Epidermal melanocyte (primary cell): Measurements from ENCODE around the gene DGKQ.
"Not testable (repeated sequence)": the region's sequence is repeated elsewhere in the genome, so short reads cannot be mapped to it uniquely, and the experiment has no call there.

Experiments used
- DNase-seq: peaks from one replicate; pipeline ENCODE4 v3.0.0; 2011; ENCODE audit warnings: low spot score; ENCODE audit not compliant: insufficient read length

DGKQ gene

DNA sequence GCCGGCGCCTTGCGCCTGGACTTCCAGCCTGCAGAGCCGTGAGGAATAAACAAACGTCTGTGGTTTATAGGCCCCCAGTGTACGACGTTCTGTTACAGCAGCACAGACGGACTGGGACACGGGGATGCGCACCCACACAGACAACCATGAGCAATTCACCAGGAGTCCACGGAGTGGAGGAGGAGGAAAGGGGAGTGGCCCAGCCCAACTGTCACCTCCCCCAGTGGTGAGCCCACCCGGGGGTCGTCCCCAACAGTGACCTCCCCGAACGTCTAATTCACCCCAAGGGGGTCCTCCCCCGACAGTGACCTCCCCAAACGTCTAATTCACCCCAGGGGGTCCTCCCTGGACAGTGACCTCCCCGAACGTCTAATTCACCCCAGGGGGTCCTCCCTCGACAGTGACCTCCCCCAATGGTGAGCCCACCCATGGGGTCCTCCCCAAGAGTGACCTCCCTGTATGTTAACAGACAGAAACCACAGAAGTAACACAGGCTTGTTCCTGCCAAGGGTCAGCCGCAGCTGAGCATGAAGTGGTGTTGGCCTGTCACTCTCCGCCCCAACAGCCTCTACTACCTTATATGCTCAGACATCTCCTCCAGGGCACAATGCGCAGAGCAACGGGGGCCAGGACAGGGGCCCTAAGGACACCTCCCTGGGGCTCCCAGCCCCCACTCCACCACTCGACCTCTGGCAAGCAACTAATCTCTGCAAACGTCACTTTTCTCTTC lies 47.4 kb downstream of the DGKQ start:
- DNase-seq: no peak

DNA sequence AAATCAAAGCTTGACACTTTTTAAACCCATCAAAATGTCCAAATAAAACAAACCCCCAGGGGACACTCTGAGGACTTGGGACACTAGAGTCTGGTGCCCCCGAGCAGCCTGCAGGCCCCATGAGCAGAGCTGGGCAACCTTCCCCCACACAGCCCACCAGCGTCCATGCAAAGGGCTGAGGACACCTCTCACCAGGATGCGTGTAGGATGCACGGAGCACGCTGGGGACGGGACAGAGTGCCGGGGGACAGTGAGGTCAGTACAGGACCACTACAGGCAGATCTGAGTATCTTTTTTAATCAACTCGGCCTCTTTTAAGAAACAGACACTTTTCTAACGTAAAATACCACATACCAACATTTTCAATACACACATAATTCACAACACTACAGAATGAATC lies 48.2 kb downstream of the DGKQ start:
- no peak for DNase-seq

DNA sequence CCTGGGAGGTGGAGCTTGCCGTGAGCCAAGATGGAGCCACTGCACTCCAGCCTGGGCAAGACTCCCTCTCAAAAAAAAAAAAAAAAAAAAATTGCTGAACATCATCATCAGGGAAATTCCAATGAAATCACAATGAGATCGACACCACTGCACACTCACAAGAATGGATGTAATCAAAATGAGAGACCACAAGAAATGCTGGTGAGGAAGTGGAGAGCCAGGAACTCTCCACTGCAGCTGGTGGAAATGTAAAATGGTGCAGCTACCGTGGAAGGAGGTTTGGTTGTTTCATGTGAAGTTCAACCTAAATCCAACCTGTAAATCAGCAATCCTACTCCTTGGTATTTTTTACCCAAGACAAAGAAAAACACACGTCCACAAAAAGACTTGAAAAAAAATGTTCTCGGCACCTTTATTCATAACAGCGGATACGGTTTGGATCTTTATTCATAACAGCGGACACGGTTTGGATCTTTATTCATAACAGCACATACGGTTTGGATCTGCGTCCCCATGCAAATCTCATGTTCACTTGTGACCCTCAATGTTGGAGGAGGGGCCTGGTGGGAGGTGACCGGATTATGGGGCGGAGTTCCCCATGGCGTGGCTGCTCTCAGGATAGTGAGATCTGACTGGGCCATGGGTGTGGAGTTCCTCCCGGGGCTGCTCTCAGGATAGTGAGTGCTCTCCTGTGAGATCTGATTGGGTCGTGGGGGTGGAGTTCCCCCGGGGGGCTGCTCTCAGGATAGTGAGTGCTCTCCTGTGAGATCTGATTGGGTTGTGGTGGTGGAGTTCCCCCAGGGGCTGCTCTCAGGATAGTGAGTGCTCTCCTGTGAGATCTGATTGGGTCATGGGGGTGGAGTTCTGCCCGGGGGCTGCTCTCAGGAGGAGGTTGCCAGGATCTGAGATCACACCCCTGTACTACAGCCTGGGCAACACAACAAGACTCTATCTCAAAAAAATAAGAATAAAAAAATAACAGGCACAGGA lies 49.0 kb downstream of the DGKQ start:
- DNase-seq: no peak

DNA sequence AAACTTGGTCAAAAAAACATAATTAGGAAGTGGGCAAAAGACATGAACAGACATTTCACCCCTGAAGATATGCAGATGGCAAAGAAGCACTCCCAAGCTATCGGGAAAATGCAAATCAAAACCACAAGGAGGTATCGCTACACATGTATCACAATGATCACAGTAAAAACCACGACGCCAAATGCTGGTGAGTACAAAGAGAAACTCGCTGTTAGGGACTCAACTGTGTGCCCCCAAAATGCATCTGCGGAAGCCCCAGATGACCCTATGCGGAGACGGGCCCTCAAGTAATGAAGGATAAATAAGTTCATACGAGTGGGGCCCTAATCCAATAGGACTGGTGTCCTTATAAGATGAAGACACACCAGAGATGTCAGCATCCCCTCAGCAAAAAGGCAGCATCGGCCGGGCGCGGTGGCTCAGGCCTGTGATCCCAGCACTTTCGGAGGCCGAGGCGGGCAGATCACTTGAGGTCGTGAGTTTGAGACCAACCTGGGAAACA lies 51.5 kb downstream of the DGKQ start:
- no peak for DNase-seq

DNA sequence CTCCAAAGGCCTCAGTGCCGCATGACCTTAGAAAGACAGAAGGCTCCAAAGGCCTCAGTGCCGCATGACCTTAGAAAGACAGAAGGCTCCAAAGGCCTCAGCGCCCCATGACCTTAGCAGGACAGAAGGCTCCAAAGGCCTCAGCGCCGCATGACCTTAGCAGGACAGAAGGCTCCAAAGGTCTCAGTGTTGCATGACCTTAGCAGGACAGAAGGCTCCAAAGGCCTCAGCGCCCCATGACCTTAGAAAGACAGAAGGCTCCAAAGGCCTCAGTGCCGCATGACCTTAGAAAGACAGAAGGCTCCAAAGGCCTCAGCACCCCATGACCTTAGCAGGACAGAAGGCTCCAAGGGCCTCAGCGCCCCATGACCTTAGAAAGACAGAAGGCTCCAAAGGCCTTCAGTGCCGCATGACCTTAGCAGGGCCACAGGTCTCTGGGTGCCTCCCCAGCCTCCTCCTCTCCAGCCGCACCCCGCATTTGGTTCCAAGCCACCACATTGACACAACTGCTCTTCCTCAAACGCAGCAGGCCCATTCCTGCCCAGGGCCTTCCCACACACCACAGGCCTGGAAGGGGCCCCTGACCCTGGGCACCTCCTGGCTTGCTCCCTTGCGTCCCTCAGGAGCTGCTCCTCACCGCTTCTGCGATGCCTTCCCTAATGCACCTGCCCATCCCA lies 54.2 kb downstream of the DGKQ start:
- DNase-seq: not testable (repeated sequence)

DNA sequence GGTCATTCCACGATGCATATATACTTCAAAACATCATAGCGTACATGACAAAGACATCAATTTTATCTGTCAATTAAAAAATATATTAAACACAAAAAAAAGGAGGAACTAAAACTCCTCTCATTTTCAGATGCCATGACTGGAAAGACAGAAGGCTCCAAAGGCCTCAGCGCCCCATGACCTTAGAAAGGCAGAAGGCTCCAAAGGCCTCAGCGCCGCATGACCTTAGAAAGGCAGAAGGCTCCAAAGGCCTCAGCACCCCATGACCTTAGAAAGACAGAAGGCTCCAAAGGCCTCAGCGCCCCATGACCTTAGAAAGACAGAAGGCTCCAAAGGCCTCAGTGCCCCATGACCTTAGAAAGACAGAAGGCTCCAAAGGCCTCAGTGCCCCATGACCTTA lies 54.8 kb downstream of the DGKQ start:
- not testable (repeated sequence) for DNase-seq

DNA sequence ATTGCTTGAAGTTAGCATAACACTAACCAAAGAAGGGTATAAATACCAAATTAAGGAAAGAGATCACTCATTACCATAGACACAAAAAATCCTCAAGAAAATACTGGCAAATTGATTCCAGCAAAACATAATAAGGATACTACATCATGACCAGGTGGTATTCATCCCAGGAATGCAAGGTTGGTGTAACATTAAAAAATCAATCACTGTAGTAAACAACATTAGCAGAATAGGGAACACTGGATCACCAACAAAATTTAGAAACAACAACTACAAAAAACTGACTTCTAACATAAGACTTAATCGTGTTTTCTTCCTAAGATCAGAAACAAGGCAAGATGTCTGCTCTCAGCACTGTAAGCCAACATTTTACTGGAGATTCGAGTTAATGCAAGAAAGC lies 55.4 kb downstream of the DGKQ start:
- no peak for DNase-seq

DNA sequence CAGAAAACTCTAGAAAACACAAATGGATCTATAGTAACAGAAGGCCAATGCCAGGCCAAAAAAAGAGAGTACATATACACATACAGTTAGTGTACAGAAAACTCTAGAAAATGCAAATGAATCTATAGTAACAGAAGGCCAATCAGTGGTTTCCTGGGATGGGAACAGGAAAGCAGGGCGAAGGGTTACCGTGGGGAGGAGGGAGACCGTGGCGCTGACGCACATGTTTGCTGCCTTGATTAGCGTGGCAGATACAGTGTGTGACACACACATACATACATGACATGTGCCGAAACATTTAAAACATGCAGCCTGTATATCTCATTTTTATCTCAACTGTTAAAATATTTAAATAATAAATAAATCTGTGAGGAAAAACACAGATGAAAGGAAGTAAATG lies 55.9 kb downstream of the DGKQ start:
- no peak for DNase-seq

DNA sequence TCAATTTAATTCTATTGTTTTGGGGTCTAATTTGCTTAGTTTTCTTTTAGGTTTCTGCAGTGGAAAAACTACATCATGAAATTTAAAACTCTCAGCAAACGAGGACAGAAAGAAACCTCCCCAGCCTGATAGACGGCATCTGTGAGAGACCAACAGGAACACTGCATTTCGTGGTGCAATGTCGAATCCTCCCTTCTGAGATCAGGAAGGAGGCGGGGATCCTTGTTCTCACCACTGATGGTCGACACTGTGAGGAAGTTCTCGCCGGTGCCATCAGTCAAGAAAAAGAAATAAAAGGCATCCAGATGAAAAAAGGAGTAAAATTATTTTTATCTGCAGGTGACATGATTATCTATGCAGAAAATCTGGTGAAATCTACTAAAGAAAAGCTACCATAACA lies 57.8 kb downstream of the DGKQ start:
- DNase-seq: no peak

DNA sequence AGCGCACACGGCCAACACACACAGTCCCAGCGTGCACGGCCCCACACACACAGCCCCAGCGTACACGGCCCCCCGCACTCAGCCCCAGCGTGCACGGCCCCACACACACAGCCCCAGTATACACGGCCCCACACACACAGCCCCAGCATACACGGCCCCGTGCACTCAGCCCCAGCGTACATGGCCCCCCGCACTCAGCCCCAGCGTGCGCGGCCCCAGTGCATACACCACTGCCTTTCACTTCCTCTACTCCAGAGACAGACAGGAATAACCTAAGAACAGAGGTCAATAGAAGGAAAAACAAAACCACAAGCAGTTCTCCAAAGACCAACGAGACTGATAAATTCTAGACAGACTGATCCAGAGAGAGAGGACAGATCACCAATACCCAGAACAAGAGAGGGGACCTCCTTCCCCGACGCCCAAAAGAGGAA lies 58.3 kb downstream of the DGKQ start:
- no peak for DNase-seq

DNA sequence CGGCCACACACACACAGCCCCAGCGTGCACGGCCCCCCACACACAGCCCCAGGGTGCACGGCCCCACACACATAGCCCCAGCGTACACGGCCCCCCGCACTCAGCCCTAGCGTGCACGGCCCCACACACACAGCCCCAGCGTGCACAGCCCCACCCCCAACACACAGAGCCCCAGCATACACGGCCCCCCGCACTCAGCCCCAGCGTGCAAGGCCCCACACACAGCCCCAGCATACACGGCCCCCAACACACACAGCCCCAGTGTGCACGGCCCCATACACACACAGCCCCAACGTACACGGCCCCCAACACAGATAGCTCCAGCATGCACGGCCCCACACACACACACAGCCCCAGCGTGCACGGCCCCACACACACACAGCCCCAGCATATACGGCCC lies 58.8 kb downstream of the DGKQ start:
- DNase-seq: no peak

DNA sequence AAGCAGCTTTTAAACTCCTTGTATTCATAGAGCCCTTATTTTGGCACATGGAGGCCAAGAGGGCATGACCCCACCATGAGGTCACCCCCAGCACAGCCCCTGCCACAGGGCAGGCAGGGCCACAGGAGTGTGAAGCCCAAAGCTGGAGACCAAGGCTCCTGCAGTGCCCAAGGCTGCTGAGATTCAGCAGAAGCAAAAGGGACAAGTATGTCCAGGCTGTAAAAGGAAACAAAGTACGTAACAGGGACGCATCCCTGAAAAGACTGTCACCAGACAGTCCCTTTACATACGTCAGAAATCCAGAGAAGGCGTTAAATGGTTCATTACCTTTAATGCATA lies 60.1 kb downstream of the DGKQ start:
- no peak for DNase-seq

DNA sequence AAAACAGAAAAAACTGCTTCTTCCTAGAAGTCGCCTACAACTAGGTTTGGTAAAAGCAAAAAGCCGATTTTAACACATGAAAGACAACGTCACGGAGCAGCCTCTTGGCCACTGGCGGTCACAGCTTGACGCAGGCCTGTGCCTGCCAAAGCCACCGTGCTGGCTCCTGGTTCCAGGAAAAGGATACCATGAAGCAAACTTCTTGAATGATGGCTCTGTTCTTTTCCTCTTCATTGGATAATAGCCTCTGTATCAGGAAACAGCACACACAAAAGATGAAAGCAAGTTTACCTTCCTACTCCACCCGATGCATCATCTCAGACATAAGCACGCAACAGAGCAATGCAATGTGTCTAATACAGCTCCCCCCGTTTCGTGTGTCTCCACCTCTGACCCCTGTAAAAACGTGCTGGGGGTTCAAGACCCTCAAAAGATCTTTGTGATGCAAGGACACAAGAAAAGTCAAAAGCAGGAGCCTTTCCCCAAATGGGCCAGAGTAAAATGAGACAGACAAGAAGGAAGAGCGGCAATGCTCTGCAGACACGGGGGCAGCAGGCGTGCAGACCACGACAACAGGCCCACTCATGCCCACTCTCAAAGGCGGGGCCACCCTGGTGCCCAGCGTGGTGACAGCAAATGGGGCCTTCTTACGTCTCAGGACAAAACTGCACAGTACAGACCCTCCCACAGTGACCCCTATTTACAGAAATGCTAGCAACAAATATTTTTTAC lies 60.7 kb downstream of the DGKQ start:
- DNase-seq: no peak

DNA sequence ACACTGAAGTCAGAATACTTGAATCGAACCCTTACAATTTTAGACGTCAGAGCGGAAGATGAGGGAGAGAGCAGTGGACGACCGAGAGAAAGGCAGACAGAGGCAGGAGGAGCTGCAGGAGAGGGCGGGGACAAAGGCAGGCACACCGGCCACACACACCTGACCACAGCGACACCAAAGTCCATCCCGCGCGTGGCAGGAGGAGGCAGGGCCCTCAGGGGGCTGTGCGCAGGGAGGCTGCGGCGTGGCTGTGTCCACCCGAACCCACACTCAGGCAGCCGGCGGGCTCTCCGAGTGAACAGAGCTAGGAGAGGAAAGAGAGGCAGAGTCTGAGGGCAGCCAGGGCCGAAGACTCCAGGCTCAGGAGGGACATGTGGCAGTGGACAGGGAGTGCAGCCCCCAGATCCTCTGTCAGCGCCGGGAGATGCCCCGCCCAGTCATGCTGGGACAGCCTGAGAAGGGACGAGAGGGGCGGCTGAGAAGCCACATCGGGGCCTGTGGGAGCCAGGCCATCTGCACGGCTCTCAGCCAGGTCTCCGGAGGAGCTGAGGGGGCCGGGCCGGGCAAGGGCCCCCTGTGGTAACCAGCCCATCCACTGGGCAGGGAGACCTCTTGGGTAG lies 61.4 kb downstream of the DGKQ start:
- no peak for DNase-seq

DNA sequence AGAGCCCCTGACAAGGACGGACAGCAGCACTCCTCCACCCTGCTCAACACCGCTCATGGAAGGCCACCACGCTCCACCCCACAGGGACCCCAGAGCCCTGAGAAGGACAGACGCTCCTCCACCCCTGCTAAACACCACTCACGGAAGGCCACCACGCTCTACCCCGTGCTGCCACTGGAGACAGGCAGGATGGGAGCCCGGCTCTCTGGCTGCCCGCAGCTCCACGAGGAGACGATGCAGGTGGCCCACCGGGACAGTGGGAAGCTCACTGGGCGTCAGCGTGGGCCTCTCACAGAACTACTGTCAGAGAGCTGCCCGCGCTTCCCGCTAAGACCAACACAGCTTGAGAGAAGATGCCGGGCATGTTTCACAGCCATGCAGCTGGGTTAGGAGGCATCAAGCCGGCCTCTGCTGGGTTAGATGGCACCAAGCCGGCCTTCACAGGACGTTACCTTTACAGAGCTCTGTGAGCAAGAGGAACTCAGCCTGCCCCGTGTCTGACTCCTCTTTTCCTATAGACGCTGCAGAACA lies 62.1 kb downstream of the DGKQ start:
- DNase-seq: no peak

DNA sequence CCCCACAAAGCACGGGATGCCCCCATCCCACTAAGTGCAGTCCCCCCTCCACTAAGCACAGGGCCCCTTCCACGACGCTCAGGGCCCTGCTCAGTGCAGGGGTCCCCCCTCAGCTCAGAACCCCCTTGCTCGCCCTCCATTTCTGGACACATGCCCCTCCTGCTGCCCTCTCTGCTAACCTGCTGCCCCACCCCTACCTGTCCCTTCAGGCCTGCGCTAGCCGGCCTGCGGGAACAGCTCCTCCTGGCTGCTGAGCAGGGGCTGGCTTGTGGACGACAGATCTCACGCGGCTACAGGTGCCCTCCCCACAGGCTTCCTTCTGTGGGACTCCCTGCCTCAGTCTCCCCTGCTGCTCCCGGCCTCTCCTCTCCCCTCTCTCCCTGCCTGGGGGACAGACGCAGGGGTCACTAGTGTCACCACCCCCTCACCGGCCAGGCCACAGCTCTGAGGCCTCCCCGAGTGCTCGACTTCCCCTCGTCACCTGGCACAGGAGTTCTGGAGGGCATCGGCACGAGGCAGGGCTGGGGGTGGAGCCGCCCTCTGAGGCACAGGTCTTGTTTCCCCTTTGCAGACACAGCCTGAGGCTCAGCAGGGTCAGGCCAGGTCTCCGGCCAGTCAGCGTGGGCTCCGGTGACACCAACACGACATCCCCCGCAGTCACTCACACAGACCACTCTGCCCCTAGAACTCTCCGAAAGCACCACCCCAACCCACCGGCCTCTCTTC lies 62.8 kb downstream of the DGKQ start:
- no peak for DNase-seq

DNA sequence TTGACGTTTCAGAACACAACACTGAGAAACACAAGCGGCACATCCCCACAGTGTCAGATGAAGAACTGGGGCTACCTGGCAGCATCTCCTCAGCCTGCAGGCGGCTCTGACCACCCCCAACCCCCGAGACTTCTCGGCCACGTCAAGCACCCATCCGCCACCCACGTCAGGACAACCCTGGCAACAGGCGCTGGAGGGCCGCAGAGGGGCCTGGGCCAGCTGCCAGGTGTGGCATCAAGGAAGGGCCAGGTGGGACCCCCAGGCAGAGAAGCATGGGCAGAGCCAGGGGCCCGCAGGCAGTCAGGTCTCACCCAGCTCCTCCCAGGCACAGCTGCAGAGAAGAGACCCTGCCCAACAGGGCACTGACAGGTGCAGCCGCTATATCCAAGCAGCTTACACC lies 63.5 kb downstream of the DGKQ start:
- DNase-seq: no peak

DNA sequence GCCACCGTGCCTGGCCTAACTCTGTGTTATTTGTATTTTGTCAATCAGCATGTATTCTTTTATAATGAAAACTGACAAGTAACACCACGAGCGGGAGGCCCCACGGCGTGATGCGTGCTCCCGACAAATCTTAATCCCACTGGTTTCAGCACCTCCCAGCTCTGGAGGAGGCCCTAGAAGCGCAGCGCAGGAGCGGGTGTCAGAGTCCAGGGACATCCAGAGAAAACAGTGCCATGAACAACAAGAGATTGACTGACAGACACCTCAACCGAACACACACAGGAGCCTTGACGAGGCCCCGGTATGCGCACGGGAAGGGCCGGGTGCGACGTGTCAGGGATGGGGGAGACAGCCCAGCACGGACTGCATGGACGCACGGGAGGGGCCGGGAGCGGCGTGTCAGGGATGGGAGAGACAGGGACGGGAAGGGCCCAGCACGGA lies 64.2 kb downstream of the DGKQ start:
- DNase-seq: no peak
